HL-60 (cell line): ENCODE data around the gene DNAI7.
A peak's percentile ranks its signal among the peaks of the same experiment; 100 is the strongest.

Experiments used
- DNase-seq, 2 experiments: peaks; one replicate each; pipeline ENCODE4 v3.0.0-alpha.2; 2010 to 2020; ENCODE audit warnings: low read depth in 1 of 2, low spot score in 1 of 2
- H3K27ac ChIP-seq: fragments of 250-450 bp; sonication (Bioruptor Pico); replicated peaks from 2 replicates; pipeline ENCODE4 v1.5.1; 2020; ENCODE audit warnings: mild to moderate bottlenecking, moderate library complexity
- H3K27me3 ChIP-seq: fragments of 250-450 bp; sonication (Bioruptor Pico); 2 replicates; pipeline ENCODE4 v1.5.1; 2021; ENCODE audit warnings: mild to moderate bottlenecking, moderate library complexity; ENCODE audit not compliant: insufficient read depth, poor library complexity, severe bottlenecking
- H3K4me3 ChIP-seq: replicated peaks from 2 replicates; pipeline ENCODE4 v1.5.1; 2011; ENCODE audit warnings: mild to moderate bottlenecking, control low read depth, low read length; ENCODE audit not compliant: insufficient read depth
- GABPA ChIP-seq: IDR thresholded peaks from 2 replicates; pipeline ENCODE4 v1.6.1; 2012; ENCODE audit warnings: low read depth
- POLR2AphosphoS5 ChIP-seq: IDR thresholded peaks from 2 replicates; pipeline ENCODE4 v1.6.1; 2012; ENCODE audit warnings: low read depth
- SPI1 ChIP-seq: IDR thresholded peaks from 2 replicates; pipeline ENCODE4 v1.6.1; 2012; ENCODE audit warnings: low read depth, mild to moderate bottlenecking, borderline replicate concordance
- TF ChIP-seq, protein P1 (sequence below): IDR thresholded peaks from one replicate; pipeline ENCODE4 v1.5.1; 2011; ENCODE audit warnings: low read length, control low read depth, inconsistent platforms; ENCODE audit not compliant: insufficient read depth
- TF ChIP-seq, protein P2 (sequence below): IDR thresholded peaks from 2 replicates; pipeline ENCODE4 v1.6.1; 2012; ENCODE audit warnings: low read depth; ENCODE audit not compliant: insufficient replicate concordance

The DNAI7 gene

DNA sequence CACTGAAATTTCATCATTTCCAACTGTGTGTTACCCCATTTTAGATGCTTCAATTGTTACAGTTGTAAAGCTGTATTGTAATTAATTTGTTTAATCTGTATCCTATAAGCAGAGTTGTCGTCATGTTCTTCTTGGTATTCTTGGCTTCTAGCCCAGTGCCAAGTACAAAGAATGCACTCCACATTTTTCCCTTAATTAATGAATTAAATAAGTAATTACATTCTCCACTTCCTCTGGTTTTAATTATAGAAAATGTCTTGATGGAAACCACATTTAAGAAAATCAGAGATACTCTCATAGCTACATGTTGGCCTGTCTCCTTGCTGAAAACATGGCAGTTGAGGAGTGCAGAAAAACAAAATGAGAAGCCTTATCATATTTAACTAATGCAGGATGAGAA lies 746 bp downstream of the DNAI7 start:
- peak overlapping the region; percentile 91 for H3K27ac ChIP-seq
- no peaks in the 10 kb centered on the region for H3K27me3 ChIP-seq
- TF ChIP-seq POLR2AphosphoS5 (no peak), SPI1 (no peak), GABPA (no peak)
- TF ChIP-seq, protein P1, sequence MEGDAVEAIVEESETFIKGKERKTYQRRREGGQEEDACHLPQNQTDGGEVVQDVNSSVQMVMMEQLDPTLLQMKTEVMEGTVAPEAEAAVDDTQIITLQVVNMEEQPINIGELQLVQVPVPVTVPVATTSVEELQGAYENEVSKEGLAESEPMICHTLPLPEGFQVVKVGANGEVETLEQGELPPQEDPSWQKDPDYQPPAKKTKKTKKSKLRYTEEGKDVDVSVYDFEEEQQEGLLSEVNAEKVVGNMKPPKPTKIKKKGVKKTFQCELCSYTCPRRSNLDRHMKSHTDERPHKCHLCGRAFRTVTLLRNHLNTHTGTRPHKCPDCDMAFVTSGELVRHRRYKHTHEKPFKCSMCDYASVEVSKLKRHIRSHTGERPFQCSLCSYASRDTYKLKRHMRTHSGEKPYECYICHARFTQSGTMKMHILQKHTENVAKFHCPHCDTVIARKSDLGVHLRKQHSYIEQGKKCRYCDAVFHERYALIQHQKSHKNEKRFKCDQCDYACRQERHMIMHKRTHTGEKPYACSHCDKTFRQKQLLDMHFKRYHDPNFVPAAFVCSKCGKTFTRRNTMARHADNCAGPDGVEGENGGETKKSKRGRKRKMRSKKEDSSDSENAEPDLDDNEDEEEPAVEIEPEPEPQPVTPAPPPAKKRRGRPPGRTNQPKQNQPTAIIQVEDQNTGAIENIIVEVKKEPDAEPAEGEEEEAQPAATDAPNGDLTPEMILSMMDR: no peak
- TF ChIP-seq, protein P2, sequence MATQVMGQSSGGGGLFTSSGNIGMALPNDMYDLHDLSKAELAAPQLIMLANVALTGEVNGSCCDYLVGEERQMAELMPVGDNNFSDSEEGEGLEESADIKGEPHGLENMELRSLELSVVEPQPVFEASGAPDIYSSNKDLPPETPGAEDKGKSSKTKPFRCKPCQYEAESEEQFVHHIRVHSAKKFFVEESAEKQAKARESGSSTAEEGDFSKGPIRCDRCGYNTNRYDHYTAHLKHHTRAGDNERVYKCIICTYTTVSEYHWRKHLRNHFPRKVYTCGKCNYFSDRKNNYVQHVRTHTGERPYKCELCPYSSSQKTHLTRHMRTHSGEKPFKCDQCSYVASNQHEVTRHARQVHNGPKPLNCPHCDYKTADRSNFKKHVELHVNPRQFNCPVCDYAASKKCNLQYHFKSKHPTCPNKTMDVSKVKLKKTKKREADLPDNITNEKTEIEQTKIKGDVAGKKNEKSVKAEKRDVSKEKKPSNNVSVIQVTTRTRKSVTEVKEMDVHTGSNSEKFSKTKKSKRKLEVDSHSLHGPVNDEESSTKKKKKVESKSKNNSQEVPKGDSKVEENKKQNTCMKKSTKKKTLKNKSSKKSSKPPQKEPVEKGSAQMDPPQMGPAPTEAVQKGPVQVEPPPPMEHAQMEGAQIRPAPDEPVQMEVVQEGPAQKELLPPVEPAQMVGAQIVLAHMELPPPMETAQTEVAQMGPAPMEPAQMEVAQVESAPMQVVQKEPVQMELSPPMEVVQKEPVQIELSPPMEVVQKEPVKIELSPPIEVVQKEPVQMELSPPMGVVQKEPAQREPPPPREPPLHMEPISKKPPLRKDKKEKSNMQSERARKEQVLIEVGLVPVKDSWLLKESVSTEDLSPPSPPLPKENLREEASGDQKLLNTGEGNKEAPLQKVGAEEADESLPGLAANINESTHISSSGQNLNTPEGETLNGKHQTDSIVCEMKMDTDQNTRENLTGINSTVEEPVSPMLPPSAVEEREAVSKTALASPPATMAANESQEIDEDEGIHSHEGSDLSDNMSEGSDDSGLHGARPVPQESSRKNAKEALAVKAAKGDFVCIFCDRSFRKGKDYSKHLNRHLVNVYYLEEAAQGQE: no peak
- DNase-seq: no peak
- H3K4me3 ChIP-seq: no peak overlapping the region

GRCh38 chr12:25190793-25191192 lies 4.2 kb downstream of the DNAI7 start:
- Histone ChIP-seq H3K27me3 (no peaks in the 10 kb centered on the region), H3K27ac (no peak overlapping the region), H3K4me3 (no peak overlapping the region)
- no peak for TF ChIP-seq SPI1
- TF ChIP-seq POLR2AphosphoS5: no peak
- TF ChIP-seq, protein P2: no peak
- no peak for TF ChIP-seq GABPA
- TF ChIP-seq, protein P1: no peak
- DNase-seq: no peak

GRCh38 chr12:25189656-25190055 lies 5.3 kb downstream of the DNAI7 start:
- DNase-seq: no peak
- Histone ChIP-seq H3K27me3 (no peaks in the 10 kb centered on the region), H3K4me3 (no peak overlapping the region), H3K27ac (no peak overlapping the region)
- TF ChIP-seq, protein P2: no peak
- no peak for TF ChIP-seq GABPA
- no peak for TF ChIP-seq POLR2AphosphoS5
- TF ChIP-seq, protein P1: no peak
- no peak for TF ChIP-seq SPI1
